GM21526 (cell line): ENCODE results near the gene TMEM119.
"Not testable (repeated sequence)": the region's sequence is repeated elsewhere in the genome, so short reads cannot be mapped to it uniquely, and the experiment has no call there.

Source experiments
- ATAC-seq: cut with Tn5 transposase; IDR thresholded peaks from one replicate; pipeline ENCODE4 v1.9.1; 2021; ENCODE audit warnings: moderate library complexity; ENCODE audit not compliant: unreplicated experiment, low FRiP score

The TMEM119 gene

DNA sequence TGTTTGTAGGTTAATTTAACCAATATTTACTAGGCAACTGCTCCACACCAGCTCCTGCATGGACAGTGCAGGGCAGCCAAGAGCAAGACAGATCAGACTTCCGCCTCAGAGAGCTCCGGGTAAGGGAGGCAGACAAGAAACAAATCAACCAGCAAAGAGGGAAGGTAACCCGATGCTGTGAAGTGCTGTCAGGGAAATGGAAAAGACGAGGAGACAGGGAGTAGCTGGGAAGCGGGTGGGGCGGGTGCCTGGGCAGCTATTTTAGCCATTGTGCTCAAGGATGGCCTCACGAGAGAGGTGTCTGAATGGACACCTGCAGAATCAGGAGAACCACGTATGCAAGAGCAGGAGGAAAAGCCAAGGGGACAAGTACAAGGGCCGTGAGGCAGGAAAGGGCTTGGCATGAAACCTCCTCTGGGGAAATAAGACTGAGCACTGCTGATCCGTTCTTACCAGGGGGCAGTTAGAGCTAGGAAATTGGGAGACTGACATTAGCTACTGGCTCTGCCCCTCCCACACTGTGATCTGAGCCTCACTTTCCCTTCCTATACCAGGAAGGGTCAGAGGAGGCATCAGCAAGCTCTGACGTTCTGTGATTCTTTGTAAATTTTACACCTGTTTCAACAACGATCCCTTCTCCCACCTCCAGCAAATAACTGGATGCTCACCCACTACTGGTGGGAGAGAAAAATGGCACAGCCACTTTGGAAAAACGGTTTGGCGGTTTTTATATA, 6.5 kb upstream of the TMEM119 start:
- no peak for ATAC-seq

DNA sequence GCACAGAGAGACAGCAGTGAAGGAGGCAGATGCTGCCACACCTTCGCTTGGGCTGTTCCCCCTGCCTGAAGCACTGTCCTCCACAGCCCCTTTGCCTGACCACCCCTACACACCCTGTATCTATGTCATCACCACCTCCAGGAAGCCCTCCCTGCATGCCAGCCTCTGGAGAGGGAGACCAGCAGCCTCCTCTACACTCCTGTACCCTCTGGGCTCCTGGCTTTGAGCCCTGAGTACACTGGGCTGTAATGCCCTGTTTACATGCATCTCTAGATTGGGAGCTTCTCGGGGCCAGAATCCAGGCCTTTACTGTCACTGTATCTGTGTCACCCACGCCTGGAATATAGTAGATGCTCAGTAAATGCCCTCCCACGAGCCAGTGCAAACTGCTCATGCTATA, 5.9 kb upstream of the TMEM119 start:
- no peak for ATAC-seq

DNA sequence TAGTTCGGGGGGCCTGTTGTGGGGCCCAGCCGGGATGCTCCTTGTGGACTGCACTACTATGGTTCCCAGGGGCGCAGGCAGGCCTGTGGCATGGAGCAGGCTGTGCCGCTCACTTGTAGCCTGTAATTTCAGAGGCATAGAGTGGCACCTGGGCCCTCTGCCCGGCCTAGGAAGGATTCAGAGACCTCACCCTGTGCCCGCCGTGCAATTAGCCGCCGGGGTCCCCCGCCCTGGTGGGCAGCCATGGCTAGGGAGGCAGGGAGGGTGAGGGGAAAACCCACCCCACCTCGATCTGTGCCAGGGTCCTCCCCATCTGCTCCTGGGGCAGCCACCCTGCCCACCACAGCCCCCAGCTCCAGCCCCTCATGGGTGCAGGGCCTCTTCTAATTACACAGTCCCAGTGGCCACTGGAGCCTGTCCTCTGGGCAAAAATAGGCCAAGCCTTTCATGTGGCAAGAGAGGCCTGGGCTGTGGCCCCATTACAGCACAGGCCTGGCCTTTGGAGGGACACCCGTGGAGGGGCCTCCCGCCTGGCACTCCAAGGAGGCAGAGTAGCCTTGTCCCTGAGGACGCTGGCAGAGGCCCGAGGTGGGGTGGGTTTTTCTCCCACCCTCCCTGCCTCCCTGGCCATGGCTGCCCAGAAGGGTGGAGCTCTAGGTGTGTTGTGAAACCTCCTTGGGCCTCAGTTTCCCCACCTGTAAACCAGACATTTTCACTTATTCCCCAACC, 5.3 kb upstream of the TMEM119 start:
- ATAC-seq: no peak

DNA sequence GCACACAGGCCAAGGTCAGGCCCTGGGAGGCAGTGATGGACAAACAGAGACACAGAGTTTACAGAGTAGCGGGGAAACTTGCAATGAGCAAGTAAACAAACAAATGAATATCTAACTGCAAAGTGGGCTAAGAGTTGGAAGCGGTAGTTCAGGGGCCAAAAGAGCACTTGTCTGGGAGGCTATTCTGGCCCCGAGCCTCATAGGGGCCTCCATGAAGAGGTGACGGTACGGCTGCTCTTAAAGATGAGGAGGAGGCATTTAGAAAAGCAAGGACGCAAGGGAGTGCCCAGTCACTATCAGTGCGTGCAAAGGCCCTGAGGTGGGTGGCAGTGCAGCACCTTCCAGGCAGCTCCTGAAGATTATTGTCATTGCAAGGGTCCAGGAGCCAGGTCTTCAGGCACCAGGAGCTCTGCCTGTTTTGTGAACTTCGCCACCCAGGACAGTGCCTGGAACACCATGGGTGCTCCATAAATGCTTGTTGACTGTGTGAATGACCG, 4.4 kb upstream of the TMEM119 start:
- no peak for ATAC-seq

DNA sequence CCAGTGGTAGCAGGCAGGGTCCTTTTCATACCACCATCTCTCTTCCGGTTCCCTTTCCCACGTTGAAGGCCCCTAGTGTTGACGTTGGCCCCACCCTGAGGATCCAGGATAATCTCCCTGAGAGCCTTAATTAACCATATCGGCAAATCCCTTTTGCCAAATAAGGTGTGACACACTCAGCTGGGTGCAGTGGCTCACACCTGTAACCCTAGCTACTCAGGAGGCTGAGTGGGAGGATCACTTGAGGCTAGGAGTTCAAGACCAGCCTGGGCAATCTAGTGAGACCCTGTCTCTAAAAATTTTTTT, 2.8 kb upstream of the TMEM119 start:
- ATAC-seq: no peak

DNA sequence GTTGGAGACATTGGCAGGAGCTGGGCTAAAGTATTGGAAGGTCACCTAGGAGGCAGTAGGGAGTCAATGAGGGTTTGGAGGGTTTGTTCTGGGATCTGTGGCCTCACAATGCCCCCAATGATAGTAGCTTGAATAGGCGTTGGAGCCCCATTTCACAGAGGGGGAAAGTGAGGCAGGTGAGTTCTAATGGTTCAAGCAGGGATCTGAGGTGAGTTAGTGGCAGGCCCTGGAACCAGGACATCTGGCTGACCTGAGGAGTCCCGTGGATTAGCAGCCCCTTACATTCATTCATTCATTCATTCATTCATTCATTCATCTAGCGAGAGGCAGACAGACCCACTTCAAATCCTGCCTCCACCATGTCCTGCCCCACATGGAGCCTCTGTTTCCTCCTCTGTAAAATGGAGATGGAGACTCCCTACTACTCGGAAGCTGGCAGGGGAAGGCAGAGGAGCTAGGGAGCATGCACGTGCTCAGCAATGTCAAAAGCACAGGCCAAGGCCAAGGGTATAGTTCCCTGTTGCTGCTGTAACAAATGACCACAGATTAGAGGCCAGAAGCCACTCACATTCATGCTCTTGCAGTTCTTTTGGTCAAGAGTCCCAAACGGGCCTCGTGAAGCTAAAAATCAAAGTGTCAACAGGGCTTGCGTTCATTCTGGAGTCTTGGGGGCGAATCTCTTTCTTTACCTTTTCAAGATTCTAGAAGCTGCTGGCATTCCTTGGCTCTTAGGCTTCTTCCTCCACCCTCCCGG, 2.2 kb upstream of the TMEM119 start:
- no peak for ATAC-seq

DNA sequence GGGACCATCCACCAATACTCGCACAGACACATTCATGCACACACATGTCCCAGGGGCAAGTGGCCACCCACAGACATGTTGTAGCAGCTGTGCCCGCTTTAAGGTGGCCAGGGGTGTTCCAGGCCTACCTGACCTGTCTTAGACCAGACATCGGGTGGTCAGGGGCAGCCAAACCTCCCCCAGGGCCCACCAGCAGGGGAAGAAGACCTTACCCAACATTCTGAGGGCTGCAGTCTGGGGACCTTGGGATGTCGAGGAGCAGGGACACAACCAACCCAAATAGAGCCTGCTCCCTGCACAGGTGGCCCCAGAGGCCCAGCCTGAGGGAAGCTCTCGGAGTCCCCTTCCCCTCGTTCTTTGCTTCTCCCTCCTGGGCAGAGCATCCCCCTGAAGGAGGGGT, 1.7 kb upstream of the TMEM119 start:
- ATAC-seq: no peak

DNA sequence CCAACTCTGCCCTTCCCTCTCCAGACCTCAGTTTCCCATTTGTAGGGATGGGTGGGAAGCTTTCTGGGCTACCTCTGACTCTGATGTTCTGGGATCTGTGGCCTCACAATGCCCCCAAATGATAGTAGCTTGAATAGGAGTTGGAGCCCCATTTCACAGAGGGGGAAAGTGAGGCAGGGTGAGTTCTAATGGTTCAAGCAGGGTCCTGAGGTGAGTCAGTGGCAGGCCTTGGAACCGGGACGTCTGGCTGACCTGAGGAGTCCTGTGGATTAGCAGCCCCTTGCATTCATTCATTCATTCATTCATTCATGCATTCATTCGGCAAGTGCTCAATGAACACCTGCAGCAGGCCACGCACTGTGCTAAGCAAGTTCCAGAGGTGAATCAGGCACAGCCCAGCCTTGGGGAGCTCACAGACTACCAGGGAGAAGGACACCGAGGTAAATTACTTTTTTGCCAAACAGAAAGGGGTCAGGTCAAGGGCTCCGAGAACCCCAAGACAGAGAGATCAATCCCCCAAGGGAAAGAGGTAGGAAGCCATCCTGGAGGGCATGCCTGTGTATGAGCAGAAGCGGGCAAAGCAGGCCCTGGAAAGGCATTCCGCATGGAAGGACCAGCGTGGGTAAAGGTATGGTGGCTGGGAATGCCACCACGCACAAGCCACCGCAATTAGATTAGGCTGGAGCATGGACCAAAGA, 818 bp upstream of the TMEM119 start:
- no peak for ATAC-seq

DNA sequence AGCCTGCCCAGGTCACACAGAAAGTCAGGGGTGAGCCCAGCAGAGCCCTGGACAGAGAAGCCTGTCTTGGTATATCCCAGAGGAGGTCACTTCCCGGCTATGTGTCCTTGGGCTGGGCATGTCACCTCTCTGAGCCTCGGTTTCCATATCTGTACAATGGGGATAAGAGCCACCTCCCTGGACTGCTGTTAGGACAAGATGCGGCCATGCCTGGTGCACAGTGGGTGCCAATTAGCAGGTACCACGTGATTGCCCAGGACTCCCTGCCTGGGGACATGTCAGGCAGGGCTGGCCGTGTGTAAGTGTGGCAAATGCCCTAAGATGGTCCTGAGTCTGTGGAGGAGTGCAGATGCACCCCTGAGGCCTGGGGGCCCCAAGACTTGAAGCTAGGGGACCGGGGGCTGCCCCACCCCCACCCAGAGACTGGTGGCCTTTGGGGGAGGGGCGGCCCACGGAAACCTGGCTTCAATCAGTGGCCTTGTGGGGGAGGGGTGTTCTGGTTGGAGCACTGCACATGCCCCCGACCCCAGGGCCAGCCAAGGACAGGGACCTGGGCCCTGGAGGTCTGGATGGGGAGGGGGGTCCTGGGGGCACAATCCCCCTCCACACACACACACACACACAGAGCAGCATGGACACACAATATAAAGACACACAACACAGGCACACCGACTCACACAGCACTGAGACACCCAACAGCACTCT, 878 bp downstream of the TMEM119 start:
- ATAC-seq: no peak

DNA sequence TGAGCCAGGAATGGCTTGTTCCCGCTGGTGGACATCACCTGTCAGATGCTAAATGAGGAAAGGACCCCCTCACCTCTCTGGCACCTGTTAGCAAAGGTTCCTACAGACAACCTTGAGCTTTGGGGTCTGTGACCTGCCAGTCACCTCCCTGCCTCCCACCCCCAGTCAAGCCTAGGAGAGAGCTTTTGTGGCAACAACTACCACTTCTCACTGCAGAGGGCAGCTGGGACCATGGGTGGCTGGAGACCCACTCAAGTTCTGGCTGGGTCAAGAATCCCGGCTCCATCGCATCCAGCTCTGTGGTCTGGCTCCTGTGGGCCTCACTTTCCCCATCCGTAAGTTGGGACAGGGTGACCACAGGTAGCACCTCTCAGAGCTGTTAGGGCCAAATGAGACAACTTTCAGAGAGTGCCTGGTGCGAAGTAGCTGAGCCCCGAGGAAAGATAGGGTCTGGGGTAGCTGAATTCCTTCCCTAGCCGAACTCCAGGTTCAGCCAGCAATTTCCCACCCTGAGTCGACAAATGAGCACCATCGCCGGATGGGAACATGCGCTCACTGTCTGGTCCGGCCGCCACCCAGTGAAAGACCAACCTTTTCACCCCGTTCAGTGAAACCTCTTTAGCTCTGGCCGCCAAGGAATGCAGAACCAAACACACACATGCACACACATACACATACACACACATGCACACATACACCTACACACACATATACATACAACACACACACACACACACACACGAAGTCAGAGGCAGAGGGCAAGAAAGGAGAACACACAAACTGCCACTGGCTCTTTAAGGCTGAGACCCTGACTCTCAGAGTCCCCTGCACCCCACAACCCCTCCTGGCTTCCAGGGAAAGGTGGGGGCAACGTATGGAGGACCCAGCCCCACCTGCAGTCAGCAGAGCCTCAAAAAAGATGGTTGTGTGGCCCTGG, 1.9 kb downstream of the TMEM119 start:
- no peak for ATAC-seq

DNA sequence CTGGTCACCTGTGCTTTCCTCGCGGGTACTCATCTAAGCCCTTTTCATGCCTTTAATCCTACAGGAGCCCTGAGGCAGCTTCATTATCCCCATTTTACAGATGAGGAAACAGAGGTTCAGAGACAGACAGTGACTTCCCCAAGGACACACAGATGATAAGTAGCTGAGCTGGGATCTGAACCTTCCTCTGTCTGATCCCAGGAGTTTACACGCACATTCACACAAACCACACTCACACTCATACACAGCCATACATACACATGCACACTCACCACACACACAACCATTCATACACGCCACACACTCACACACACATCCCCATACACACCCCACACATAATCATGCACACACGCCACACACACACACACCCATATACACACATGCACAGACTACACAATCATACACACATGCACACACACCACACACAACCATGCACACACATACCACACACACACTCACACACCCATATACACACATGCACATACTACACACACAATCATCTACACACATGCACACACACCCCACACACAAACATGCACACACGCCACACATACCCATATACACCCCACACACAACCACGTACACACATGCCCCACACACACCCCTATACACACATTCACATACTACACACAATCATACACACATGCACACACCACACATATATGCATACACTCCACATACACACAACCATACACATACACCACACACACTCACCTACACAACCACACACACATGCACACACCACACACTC, 2.7 kb downstream of the TMEM119 start:
- ATAC-seq: no peak

DNA sequence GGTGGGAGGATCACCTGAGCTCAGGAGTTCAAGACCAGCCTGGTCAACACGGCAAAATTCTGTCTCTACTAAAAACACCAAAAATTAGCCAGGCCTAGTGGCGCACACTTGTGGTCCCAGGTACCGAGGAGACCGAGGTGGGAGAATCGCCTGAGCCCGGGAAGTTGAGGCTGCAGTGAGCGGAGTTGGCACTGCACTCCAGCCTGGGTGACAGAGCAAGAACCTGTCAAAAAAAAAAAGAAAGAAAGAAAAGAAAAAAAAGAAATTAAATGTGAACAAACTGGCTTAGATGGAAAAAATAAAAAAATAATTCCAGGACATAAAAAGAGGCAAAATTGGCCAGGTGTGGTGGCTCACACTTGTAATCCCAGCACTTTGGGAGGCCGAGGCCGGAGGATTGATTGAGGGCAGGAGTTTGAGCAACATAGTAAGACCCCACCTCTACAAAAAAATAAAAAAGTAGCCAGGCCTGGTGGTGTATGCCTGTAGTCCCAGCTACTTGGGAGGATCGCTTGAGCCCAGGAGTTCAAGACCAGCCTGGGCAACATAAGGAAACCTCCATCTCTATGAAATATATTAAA, 3.5 kb downstream of the TMEM119 start:
- no peak for ATAC-seq

DNA sequence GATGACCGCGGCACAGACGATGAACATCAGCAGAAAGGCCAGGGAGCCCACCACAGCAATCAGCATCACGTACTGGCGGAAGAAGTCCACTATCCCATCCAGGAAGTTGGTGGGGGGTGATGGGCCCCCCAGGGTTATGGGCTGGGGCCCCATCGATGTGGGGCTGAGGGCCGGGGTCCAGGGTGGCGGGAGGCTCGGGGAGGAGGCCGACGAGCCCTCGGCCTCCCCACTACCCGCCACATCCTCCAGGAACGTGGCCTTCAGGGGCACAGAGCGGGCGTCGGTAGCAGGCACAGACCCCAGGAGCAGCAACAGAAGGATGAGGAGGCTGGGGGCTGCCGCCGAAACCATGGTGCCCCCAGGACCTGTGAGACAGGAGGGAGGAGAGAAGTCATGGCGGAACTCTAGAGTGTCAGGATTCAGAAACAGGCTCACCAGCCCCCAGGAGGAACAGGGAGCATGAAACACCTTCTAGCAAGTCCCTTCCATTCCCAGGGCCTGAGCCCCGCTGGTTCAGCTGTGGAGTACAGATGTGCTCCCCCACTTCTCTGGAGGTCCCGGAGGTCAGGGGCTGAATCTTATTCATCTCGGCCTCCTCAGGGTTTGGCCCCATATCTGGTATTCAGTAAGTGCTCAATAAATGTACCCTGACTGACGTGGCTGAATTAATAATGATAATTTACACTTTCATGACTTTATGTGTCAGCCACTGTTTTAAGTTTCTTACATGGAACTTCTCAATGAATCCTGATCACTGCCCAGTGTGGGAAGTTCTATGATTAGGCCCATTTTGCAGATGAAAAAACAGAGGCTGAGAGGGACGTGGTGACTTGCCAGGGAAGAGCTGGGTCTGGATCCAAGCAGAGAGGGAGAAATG, 5.6 kb downstream of the TMEM119 start:
- no peak for ATAC-seq

DNA sequence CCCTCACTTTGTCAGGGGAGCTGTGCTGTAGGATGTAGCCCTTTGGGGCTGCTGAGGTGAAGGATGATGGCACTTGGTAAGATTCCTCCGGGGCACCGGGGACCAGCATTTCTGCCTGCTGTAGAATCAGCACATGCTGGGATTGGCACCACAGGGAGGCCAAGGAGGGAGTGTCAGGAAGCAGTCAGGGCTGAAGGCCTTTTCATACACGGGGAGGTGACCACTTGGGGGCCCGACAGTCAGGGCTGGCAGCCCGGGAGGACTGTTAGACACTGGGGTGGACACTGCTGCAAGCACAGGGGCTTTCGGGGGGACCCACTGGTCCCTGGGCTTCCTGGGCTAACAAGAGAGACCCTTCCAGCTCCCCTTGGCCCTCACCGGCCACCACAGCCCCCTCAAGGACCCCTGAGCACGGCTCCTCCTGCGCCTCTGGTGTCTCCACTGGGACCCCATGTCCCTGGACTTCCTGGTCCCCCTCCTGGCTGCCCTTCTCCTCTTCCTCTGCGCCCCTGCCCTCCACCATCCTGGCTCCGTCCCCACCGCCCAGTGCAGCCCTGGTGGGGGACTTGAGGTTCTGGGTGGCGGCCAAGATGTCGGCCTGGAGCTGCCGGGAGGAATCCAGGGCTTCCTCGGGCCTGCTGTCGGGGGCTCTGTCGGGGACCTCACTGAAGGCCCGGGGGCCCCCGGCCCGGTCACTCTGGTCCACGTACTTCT, 6.5 kb downstream of the TMEM119 start:
- no peak for ATAC-seq

DNA sequence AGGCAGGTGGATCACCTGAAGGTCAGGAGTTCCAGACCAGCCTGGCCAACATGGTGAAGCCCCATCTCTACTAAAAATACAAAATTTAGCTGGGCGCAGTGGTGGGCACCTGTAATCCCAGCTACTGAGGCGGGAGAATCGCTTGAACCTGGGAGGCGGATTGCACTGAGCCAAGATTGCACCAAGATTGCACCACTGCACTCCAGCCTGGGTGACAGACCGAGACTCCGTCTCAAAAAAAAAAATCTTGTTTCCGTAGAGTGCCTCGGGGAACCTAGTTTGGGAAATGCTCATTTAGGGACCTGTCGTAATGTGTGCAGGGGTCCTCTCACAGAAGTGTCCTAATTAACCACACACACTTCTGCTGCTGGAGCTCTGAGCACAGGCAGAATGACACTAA, 7.4 kb downstream of the TMEM119 start:
- not testable (repeated sequence) for ATAC-seq

DNA sequence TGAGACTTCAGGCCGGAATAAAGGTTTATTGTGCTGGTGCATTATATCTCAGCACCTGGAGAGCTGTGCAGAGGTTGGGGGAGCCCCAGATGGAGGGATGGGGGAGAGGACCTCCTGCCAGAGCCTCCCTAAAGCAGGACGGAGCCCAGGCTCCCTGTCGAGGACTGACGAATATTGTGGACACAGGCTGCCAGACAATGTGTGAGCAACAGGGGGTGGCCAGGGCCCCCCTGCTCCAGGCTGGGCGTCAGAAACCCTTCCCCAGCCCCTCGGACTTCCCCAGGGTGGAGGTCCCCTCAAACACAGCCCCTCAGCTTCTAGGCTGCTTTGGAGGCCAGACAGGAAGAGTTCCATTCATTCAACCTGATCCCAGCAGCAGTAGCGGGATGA, 8.0 kb downstream of the TMEM119 start:
- ATAC-seq: no peak
